Thymus (tissue), 11 donors: ENCODE data around the gene CCL23. TPM values are rescaled to one million over a fixed set of nuclear protein-coding genes. Genes with fewer than 3 reads are reported as not detected.

Experiments
- DNase-seq, 9 donors: peaks; one replicate each; pipeline ENCODE4 v3.0.0-alpha.2; 2013; ENCODE audit warnings: low spot score in 9 of 9, low read depth in 6 of 9, missing footprints in 1 of 9
- H3K27ac ChIP-seq, 2 donors: one replicate each; pipeline ENCODE4 v1.5.1; 2013; ENCODE audit warnings: control low read depth in 1 of 2, low read depth in 1 of 2, low read length in 1 of 2, mild to moderate bottlenecking in 1 of 2, moderate library complexity in 1 of 2
- H3K27me3 ChIP-seq, 2 donors: one replicate each; pipeline ENCODE4 v1.5.1; 2013; ENCODE audit warnings: low read length in 1 of 2; ENCODE audit not compliant: control insufficient read depth in 2 of 2, insufficient read depth in 1 of 2
- H3K36me3 ChIP-seq, 2 donors: one replicate each; pipeline ENCODE4 v1.5.1; 2013; ENCODE audit warnings: low read length in 1 of 2, mild to moderate bottlenecking in 1 of 2, moderate library complexity in 1 of 2; ENCODE audit not compliant: control insufficient read depth in 2 of 2, insufficient read depth in 2 of 2
- H3K4me1 ChIP-seq, 2 donors: one replicate each; pipeline ENCODE4 v1.5.1; 2013; ENCODE audit warnings: low read length in 2 of 2; ENCODE audit not compliant: control insufficient read depth in 2 of 2, insufficient read depth in 2 of 2
- H3K4me3 ChIP-seq, 2 donors: one replicate each; pipeline ENCODE4 v1.5.1; 2013; ENCODE audit warnings: low read length in 2 of 2, control low read depth in 1 of 2, mild to moderate bottlenecking in 1 of 2
- H3K9me3 ChIP-seq, 2 donors: one replicate each; pipeline ENCODE4 v1.5.1; 2013; ENCODE audit warnings: low read length in 1 of 2, mild to moderate bottlenecking in 1 of 2; ENCODE audit not compliant: control insufficient read depth in 2 of 2, insufficient read depth in 1 of 2
- WGBS: extraction: QIAGEN DNeasy Blood & Tissue Kit; methylation state at CpG from one replicate; pipeline ENCODE4 v1.1.7; 2013; 5-methylcytosine and 5-hydroxymethylcytosine counted together
- polyA plus RNA-seq: library from polyadenylated mRNA; stranded (reverse); fragments of 200-250 nt; gene quantifications from one replicate; pipeline ENCODE4 v1.2.3, GENCODE V29; 2013
- total RNA-seq: library from RNA; stranded (reverse); fragments of 120-200 nt; gene quantifications from one replicate; pipeline ENCODE4 v1.2.4, GENCODE V29; 2013
- donor health status: healthy.

CCL23 gene
- total and polyA plus RNA-seq, 2 donors = 0.61 to 4.2 TPM

GRCh38 chr17:35981246-35981645, 36.5 kb downstream of the CCL23 start, which contains the start of gene CCL16:
Gene CCL16 (minus strand): TSS chr17:35981497. CDS start chr17:35981420, 77 bp downstream.
- WGBS = 96% methylated on average over 12 of the region's 12 CpGs
- no peaks in the 10 kb centered on the region for H3K4me1 ChIP-seq
- no peak for DNase-seq
- no peaks in the 10 kb centered on the region for H3K36me3 ChIP-seq
- H3K27me3 ChIP-seq = no peaks in the 10 kb centered on the region
- no peaks in the 10 kb centered on the region for H3K9me3 ChIP-seq
- no peak within 1 kb of the TSS for H3K4me3 ChIP-seq
- no peak within 1 kb of the TSS for H3K27ac ChIP-seq

- 97% methylated on average over 3 of the region's 3 CpGs for WGBS
- Histone ChIP-seq H3K9me3 (no peaks in the 10 kb centered on the region), H3K36me3 (no peaks in the 10 kb centered on the region), H3K27me3 (no peaks in the 10 kb centered on the region), H3K27ac (no peak overlapping the region), H3K4me3 (no peak overlapping the region), H3K4me1 (no peaks in the 10 kb centered on the region)
- no peak for DNase-seq
Measured at GRCh38 chr17:35978346-35978745, 39.4 kb downstream of the CCL23 start.

GRCh38 chr17:35977509-35977908, 40.3 kb downstream of the CCL23 start:
- Histone ChIP-seq H3K4me3 (no peak overlapping the region), H3K36me3 (no peaks in the 10 kb centered on the region), H3K4me1 (no peaks in the 10 kb centered on the region), H3K27me3 (no peaks in the 10 kb centered on the region), H3K27ac (no peak overlapping the region), H3K9me3 (no peaks in the 10 kb centered on the region)
- WGBS = 95% methylated on average over 7 of the region's 7 CpGs
- no peak for DNase-seq

- Histone ChIP-seq H3K4me3 (no peak overlapping the region), H3K4me1 (no peaks in the 10 kb centered on the region), H3K36me3 (no peaks in the 10 kb centered on the region), H3K27me3 (no peaks in the 10 kb centered on the region), H3K27ac (no peak overlapping the region), H3K9me3 (no peaks in the 10 kb centered on the region)
- no peak for DNase-seq
- 82% methylated on average over 10 of the region's 10 CpGs for WGBS
Measured at GRCh38 chr17:35973333-35974260, 44.2 kb downstream of the CCL23 start.

- Histone ChIP-seq H3K36me3 (no peaks in the 10 kb centered on the region), H3K4me3 (no peak overlapping the region), H3K27ac (no peak overlapping the region), H3K27me3 (no peaks in the 10 kb centered on the region), H3K9me3 (no peaks in the 10 kb centered on the region), H3K4me1 (no peaks in the 10 kb centered on the region)
- WGBS = 95% methylated on average over 4 of the region's 4 CpGs
- DNase-seq = no peak
Measured at GRCh38 chr17:35972945-35973332, 44.8 kb downstream of the CCL23 start.

- Histone ChIP-seq H3K36me3 (no peaks in the 10 kb centered on the region), H3K4me1 (no peaks in the 10 kb centered on the region), H3K4me3 (no peak overlapping the region), H3K27ac (no peak overlapping the region), H3K27me3 (no peaks in the 10 kb centered on the region), H3K9me3 (no peaks in the 10 kb centered on the region)
- WGBS = 88% methylated on average over 6 of the region's 6 CpGs
- no peak for DNase-seq
Measured at GRCh38 chr17:35972535-35972934, 45.2 kb downstream of the CCL23 start.

GRCh38 chr17:35972066-35972465, 45.7 kb downstream of the CCL23 start:
- no peak for DNase-seq
- Histone ChIP-seq H3K4me3 (no peak overlapping the region), H3K9me3 (no peaks in the 10 kb centered on the region), H3K36me3 (no peaks in the 10 kb centered on the region), H3K27me3 (no peaks in the 10 kb centered on the region), H3K27ac (no peak overlapping the region), H3K4me1 (no peaks in the 10 kb centered on the region)
- 100% methylated on average over 1 of the region's 1 CpG for WGBS

- Histone ChIP-seq H3K4me1 (no peaks in the 10 kb centered on the region), H3K36me3 (no peaks in the 10 kb centered on the region), H3K4me3 (no peak overlapping the region), H3K27me3 (no peaks in the 10 kb centered on the region), H3K27ac (no peak overlapping the region), H3K9me3 (no peaks in the 10 kb centered on the region)
- 53% methylated on average over 8 of the region's 8 CpGs for WGBS
- DNase-seq = peak; percentile 30 to 82 (median 63)
Measured at GRCh38 chr17:35969558-35970380, 48.0 kb downstream of the CCL23 start.

- no peak overlapping the region for H3K27ac ChIP-seq
- 93% methylated on average over 10 of the region's 10 CpGs for WGBS
- H3K36me3 ChIP-seq = no peaks in the 10 kb centered on the region
- DNase-seq = no peak
- H3K4me3 ChIP-seq = no peak overlapping the region
- H3K27me3 ChIP-seq = no peaks in the 10 kb centered on the region
- H3K4me1 ChIP-seq = no peaks in the 10 kb centered on the region
- no peaks in the 10 kb centered on the region for H3K9me3 ChIP-seq
Measured at GRCh38 chr17:35968520-35969054, 49.2 kb downstream of the CCL23 start.
